Hypothalamus (tissue), 51 donors: Measurements from ENCODE around the gene EML5.

ENCODE experiments used
- DNase-seq, 51 donors: peaks; one replicate each; lab custom pipeline; 2025; lab: John Stamatoyannopoulos, UW

EML5 gene

DNA sequence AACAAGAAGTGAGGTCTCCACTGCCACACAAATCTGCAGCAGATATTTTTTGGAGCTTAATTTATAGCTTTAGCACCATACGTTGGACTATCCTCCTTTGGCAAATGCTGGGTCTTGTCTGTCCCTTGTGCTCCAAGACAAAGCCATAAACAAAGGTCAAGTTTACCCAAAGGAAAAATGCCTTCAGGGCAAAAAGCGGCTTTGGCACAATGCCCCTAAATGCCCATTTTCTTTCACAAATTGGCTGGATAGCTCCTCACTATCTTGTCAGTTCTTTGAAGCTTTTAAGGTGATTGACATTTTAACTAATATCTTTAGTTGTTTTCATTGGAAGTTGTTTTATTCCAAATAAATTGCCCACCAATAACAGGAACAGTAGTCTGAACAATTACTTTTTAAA, 59.6 kb downstream of the EML5 start:
- DNase-seq, result no peak

DNA sequence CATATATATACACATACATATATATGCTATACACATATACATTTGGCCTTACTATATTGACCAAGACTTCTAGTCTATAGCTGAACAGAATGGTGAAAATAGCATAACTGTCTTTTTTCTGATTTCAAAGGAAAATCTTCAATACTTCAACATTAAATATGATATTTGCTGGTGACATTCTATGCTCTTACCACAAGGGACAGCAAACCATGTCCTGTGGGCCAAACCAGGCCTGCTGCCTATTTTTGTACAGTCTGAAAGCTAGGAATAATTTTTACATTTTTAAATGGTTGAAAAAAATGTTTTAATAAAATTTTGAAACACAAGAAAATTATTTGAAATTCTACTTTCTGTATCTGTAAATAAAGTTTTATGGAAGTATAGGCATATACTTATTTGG, 63.6 kb downstream of the EML5 start:
- no peak for DNase-seq

DNA sequence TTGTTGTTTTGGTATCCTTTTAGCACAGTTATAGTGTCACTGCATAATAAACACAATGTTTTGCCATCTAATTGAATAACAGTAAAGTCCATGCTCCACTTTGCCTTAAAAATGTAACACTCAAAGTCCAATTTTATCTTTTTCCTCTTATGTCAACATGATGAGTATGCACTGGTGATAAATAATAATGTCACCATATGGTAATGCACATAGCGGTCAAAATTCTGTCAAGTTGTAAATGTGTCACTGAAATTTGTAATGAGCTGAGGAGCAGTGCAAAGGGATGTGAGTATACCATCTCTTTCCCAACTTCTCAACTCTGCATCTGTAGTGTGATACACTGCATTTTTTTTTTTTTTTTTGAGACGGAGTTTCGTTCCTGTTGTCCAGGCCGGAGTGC, 65.7 kb downstream of the EML5 start:
- DNase-seq, result no peak

DNA sequence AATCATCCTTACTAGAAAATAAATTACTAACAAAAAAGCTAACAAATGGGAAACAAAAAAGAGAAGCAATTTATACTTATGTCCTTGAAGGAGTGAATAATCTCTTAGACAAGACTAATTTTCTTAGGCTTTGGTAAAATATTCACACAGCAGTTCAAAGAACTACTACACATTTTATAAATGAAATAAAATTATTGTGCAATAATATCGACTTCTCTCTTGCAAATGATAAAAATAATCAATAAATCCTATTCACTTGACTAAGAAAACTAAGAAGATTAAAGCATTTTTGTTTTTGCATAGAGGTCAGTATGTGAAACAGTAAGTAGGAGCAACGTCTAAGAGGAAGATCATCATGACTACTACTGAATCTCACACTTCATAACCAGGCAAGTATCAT, 82.0 kb downstream of the EML5 start:
- DNase-seq, result no peak

DNA sequence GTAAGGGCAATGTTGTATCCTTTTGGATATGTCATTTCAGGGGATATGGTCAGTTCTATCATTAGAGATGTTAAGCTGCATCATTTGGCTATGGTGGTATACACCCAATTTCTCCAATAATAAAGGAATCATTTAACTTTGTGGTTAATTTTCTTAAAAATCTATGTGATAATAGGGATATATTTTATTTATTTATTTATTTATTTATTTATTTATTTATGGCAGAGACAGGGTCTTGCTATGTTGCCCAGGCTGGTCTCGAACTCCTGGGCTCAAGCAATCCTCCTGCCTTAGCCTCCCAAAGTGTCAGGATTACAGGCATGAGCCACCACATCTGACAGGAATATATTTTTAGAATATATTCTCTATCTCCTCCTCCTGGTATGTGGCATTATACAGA, 85.7 kb downstream of the EML5 start:
- no peak for DNase-seq

DNA sequence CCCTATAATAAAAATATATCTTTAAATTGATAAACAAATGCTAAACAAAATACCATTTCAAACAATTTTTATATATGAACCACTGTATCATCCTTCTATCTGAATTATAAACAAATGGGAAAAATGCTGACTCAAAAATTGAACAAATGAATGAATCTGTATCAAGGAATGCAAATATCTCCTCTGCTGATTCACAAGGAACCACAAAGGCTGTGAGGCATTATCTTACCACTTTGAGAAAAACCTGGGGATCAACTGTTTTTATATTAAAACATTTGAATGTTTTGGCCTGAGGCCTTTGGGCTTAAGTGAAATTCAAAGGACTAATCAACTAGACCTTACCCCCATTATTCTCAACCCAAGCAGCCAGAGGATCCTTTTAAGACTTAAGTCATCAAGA, 86.3 kb downstream of the EML5 start:
- no peak for DNase-seq

DNA sequence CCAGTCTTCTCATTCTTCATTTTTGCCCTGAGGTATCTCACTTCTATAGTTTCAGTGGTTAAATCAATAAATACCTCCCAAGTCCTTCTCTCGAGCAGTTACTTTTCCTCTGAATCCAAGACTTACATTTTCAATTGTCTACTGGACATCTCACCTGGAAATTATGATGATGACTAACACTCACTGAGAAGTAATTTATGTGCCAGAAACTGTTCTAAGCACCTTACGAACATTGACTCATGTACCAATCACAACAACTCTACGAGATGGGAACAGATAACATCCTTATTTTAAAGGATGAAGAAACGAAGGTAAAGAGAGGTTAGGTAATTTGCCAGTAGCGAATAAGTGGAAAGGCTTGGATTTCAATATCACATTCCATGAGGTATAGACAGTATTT, 94.1 kb downstream of the EML5 start:
- DNase-seq, result no peak

DNA sequence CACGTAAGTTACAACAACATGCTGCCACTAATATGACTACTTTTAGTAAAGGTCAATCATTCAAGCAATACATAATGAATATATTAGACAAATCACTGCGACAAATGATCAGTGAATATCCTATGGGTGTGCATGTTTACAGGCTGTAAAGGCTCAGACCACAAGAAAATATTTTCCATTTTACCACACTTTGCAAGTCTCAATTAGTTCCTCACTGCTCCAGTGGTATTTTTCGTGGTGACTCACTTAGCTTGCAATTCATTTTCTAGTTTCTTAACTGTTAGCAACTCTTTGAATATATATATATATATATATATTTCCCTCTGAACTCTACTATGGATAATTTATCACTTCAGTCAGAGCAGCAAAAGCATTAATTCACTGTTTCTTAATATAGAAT, 96.9 kb downstream of the EML5 start:
- DNase-seq, result no peak

DNA sequence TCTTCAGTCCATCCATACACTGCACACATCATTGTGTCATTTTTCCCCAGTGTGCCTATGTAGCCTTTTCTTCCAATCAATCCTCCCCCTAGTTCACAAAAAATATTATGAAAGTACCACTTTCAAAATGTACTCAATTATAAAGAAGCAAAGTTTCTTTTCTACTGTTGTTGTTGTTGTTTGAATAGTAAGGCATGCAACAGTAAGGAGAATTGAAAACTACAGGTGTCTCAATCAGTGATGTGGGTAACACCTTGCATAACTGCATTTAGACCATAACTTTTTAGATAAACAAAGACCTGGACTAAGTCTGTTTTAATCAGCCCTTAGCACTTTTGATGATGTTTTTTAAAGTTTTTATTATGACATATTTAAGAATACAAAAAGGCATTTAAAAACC, 104.4 kb downstream of the EML5 start:
- DNase-seq, result no peak

DNA sequence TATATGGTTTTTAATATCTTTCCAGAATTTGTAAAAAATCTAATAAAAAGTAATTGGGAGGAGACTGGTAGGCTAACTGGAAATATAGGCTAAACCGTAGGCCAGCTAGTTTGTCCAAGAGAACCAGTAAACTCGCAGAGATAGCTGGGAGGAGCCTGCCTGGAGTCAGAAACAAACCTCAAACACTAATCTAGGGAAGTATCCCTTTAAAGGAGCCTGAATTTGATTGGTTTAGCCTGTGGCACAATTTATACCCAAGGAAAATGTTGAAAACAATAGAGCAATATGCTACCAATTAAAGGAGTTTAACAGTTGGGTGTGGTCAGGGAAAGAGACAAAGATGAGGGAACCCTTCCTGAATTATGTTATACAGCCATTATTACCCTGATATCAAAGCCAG, 109.6 kb downstream of the EML5 start:
- DNase-seq, result no peak

DNA sequence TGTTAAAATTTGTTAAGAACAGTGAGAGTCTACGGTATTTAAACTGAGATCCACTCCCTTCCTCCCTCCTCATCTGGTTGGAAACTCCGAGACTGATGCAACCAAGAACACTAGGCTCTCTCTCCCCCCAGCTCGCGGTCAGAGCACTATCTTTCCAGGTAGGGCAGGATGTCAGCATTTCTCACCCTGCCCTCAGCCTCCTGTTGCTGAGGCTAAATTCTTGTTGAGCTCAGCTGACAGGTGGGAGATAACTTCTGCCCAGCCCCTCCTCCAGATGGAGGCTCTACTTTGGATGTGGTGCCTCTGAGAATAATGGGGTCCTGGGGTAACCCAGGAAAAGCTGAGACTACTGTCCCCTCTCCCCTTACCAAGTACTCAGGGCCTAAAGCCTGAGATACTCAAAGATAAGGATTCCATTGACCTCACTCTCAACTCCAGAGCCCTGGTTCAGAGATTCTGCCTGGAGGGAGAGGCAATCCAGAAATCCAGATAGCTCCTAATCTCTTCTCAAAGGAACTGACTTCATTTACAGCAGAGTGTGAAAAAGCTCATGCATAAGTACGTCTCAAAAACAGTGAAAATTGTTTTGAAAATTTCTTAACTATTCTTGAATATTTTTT, 110.1 kb downstream of the EML5 start:
- no peak for DNase-seq

DNA sequence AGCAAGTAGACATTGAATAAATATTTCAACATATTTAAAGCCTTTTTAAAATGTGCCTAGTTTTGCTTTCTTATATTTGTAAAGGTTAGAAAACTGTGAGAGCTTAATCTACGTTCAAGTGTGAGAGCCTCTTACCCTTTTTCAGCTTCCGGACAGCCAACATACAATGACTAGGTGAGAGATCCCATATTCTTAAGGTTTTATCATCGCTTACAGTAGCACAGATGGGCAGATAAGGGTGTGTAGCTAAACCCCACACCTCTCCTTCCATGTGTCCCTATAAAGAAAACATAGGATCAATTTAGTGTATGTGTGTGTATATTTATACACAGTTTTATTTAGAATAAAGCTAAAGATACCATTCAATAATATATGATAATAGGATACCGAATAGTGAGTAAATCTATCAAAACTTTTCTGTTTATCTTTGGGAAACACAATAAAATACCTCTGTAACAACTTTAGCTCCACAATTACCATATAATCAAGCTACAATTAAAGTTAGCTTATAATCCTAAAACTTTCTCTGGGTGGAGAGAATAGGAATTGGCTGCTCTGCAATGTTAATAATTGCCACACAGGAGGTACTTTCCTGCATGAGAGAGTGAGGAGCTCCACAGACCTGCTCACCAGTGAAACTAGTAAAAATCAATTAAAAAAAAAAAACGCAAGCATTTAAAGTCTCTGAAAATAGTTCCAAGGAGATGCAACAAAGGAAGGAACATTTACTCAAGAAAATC, 110.8 kb downstream of the EML5 start:
- no peak for DNase-seq

DNA sequence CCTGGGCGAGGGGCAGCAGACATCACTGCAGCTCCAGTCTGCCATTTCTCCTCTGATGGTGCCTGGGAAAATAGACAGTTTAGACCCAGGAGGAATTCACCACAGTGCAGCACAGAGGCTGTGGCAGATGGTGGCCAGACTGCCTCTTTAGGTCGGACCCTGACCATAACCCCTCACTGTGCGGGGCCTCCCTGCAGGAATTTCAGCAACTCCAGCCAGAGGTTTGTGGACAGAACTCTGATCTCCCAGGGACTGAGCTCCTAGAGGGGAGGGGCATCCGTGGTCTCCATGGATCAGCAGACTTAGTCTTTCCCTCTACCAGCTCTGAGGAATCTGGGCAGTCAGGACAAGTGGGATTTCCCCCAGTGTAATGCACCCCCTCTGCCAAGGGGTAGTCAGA, 123.4 kb downstream of the EML5 start:
- DNase-seq, result no peak

DNA sequence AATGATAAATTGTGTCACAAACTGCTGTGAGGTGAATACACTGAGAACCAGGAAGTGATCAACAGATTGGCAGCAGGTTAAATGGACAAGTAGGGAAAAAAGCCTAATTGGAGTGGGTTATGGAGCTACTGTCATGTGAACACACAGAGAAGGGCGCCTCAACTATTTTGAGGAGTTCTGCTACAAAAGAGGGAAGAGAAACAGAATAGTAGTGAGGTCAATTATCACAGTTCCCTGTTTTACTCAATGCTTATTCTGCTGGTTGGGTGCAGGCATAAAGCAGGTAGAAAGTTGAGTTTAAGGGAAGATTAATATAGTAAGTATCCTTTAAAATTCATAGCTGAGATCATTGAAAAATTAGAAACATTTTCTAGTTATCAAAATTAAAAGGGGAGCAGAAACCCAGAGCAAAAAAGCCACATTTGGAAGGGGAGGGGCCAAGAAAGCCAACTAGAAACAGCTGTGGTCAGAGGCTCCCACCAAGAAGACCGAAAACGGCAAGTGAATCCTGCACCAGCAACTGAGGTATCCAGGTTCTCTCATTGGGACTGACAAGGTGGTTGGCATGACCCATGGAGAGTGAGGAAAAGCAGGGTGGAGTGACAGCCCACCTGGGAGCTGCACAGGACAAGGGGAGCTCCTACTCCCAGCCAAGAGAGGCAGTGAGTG, 124.2 kb downstream of the EML5 start:
- no peak for DNase-seq

DNA sequence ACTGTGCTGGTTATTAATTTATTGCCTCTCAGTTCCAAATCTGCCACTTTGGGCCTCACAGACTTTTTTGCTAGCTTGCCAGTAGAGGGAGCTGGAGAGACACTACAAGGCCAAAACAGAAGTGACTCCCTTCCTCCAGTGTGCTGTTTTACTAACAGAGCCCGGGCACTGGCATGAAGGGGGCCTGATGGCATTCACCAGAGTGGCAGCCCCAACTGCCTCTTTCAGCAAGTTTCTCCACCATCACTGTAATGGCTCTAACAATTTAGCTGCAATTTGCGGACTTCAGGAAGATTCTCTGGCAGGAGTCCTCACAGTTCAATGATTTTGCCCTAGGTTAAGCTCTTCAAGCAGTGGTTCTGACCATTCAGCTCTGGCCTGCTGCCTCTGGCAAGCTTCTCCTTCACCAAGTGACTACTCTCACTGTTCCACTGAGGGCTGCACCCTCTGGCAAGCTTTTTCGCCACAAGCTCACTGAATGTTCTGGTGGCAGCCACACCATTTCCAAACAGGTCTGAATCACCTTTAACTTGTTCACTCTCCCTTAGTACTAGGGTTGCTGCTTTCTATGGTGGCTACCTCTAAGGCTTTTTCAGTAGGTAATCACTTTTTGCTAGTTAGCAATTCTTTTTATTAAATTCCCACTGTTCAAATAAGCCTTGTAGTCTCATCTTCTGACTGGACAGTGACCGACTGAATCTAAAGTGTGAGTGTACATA, 125.0 kb downstream of the EML5 start:
- peak in 45 of 51 donors; percentile 3 to 86 (median 37) for DNase-seq

DNA sequence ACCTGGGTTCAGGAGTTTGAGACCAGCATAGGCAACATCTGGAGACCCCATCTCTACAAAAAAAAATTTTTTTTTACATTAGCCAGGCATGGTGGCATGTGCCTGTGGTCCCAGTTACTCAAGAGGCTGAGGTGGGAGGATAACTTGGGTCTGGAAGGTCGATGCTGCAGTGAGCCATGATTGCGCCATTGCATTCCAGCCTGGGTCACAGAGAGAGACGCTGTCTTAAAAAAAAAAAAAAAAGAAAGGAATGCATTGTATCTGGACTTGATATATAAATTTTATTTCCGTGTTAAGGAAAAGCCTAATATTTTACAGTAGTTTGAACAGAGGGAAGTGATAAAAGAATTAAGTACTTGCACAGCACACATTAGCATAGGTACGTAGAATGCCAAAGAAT, 132.7 kb downstream of the EML5 start:
- no peak for DNase-seq

DNA sequence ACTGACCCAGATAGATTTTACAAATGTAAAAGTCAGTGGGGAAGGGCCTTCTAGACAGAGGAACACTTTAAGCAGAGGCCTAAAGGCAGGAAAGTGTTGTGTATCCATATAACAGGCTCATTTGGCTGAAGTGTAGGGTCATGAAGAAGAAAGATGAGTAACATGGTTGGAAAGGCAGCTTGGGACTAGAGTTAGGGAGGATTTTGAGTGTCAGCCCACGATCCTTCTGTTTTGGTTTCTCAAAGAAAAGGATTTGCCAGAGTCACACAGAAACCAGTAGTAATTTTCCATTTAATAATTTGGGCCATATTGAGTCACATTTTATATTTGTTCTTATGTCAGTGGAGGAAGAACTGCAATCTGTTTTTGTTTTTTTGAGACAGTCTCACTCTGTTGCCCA, 153.5 kb downstream of the EML5 start:
- DNase-seq, result no peak

DNA sequence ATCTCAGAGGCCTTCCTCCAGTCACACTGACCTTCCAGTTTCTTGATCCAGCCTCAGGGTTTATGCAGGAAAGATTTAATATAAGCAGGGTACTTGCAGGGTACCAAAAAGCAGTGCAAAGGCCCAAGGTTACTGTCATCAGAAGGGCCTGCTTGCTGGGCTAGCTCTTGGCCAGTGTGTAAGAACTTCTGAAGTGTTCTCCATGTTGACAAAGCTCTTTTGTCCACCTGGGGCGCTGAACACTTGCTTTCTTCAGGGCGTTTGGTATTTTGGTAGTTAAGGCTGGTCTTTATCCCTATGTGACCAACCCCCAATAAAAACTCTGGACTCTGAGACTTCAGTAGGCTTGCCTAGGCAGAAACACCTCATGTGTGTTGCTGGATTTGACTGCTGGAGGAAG, 160.2 kb downstream of the EML5 start:
- DNase-seq, result no peak

DNA sequence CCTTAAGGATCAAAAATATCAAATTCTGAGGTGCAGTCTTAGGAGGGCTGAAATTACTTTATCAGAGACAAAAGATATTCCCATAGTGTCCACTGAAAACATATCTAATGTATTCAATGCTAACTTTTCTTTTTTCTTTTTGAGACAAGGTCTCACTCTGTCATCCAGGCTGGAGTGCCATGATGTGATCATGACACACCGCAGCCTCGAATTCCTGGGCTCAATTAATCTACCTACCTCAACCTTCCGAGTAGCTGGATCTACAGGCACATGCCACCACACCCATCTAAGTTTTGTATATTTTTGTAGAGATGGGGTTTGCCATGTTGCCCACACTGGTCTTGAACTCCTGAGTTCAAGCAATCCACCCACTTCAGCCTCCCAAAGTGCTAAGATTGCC, 161.7 kb downstream of the EML5 start:
- DNase-seq, result no peak

DNA sequence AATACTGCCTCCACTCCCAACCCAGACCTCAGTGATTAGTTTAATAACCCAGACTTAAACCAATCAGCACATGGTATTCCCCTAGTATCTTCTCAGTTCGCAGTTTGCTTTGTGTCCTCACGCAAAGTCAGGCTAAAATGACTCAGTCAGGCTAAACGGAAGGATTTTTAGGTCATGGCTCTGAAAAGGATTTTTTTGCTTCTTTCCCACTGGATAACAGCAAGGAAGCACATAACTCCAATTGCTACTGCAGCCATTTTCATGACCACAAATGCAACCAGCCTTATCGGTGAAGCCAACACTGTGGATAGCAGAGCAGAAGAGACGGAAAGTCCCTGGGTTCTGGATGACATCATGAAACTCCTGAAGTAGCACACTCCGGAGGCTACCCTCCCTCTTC, 162.2 kb downstream of the EML5 start:
- DNase-seq, result no peak

DNA sequence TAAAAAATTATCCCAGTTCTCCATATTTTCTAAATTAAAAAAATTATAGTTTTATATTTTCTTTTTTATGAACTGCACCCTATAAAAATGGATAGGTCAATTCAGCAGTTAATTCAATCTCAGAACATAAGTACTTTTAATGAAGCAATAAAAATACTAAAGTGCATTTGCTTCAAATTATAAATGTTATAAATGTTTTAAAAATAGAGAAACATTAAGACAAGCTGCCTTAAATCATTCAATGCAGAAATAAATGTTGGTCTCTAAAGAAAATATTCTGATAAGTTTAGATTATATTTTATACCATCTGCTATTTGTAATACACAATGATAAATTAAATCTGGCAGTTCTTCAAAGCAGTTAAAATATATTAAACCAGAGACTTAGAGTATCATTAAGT, 164.3 kb downstream of the EML5 start:
- no peak for DNase-seq

DNA sequence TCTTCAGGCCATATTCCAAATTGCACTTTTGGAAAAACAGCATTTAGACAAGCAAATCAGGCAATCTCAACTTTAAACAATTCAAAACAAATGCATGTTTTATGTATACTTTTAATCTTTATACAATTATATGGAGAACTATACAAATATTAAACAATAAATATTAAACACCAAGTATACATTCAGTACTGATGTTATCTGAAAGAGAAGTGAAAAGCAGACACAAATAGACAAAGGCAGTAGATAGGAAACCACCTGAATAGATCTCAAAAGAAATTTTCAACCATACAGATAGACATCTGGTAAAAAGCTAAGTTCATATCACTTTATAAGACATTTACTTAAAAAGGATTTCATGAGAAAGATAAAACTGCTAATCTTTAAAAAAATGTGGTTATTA, 164.7 kb downstream of the EML5 start:
- DNase-seq, result no peak
